SK-N-SH (cell line): ENCODE results near the gene ZNF512B. TPM values are rescaled to one million over a fixed set of nuclear protein-coding genes. Genes with fewer than 3 reads are reported as not detected.
"Not testable (repeated sequence)": the region's sequence is repeated elsewhere in the genome, so short reads cannot be mapped to it uniquely, and the experiment has no call there.

ENCODE experiments used
- CTCF ChIA-PET: fragments of 300-600, 350-600 bp; formaldehyde crosslinking; extraction: SDS; loops from one replicate; lab custom pipeline; 2021; lab: Yijun Ruan, JAX
- POLR2A ChIA-PET: fragments of 350-600 bp; sonication (Branson Sonifier 250); formaldehyde crosslinking; extraction: SDS; loops from one replicate; lab custom pipeline; 2020; ENCODE audit warnings: antibody characterized with exemption, inconsistent platforms; lab: Yijun Ruan, JAX
- DNase-seq: peaks from one replicate; pipeline ENCODE4 v3.0.0; 2012
- H2AFZ ChIP-seq: fragments of 200-600 bp; sonication (generic); 2 replicates; pipeline ENCODE4 v1.8.1; 2016; ENCODE audit warnings: antibody characterized with exemption, mild to moderate bottlenecking, low read depth
- H3F3A ChIP-seq: fragments of 200-600 bp; sonication (generic); replicated peaks from 2 replicates; pipeline ENCODE3; 2016; ENCODE audit warnings: antibody characterized with exemption, mild to moderate bottlenecking; ENCODE audit not compliant: insufficient read depth
- H3K27ac ChIP-seq, 2 experiments: fragments of 200-500 bp in 1 of 2; fragments of 200-600 bp in 1 of 2; sonication (Bioruptor generic) in 1 of 2; sonication (generic), shearing (Covaris generic) in 1 of 2; 2 replicates each; pipeline versions ENCODE4 v1.5.1 to v1.6.1; 2014 to 2016; ENCODE audit warnings: low read depth in 2 of 2, inconsistent platforms in 1 of 2, low read length in 1 of 2, mild to moderate bottlenecking in 1 of 2, mixed read lengths in 1 of 2
- H3K27me3 ChIP-seq: fragments of 200-600 bp; sonication (generic), shearing (Covaris generic); 2 replicates; pipeline ENCODE4 v1.6.1; 2016; ENCODE audit warnings: mixed run types; ENCODE audit not compliant: insufficient read depth
- H3K36me3 ChIP-seq, 2 experiments: fragments of 200-500 bp in 1 of 2; fragments of 200-600 bp in 1 of 2; sonication (Bioruptor generic) in 1 of 2; sonication (generic) in 1 of 2; replicated peaks in 1 of 2; 2 replicates each; pipeline versions ENCODE3 to v1.5.1; 2014 to 2016; ENCODE audit warnings: low read length in 1 of 2, mild to moderate bottlenecking in 1 of 2; ENCODE audit not compliant: insufficient read depth in 2 of 2, control insufficient read depth in 1 of 2
- H3K4me1 ChIP-seq, 2 experiments: fragments of 200-500 bp in 1 of 2; fragments of 200-600 bp in 1 of 2; sonication (Bioruptor generic) in 1 of 2; sonication (generic), shearing (Covaris generic) in 1 of 2; 2 replicates each; pipeline versions ENCODE4 v1.5.1 to v1.6.1; 2014 to 2016; ENCODE audit warnings: low read depth in 1 of 2, low read length in 1 of 2, mixed run types in 1 of 2; ENCODE audit not compliant: insufficient read depth in 2 of 2, control insufficient read depth in 1 of 2
- H3K4me2 ChIP-seq: fragments of 200-600 bp; sonication (generic), shearing (Covaris generic); 2 replicates; pipeline ENCODE4 v1.6.1; 2017; ENCODE audit warnings: mixed run types
- H3K4me3 ChIP-seq, 2 experiments: fragments of 200-500 bp in 1 of 2; fragments of 200-600 bp in 1 of 2; sonication (Bioruptor generic) in 1 of 2; sonication (generic), shearing (Covaris generic) in 1 of 2; 2 replicates each; pipeline versions ENCODE4 v1.5.1 to v1.8.1; 2014 to 2016; ENCODE audit warnings: low read depth in 2 of 2, inconsistent platforms in 1 of 2, low read length in 1 of 2, mild to moderate bottlenecking in 1 of 2, mixed read lengths in 1 of 2, moderate library complexity in 1 of 2
- H3K79me2 ChIP-seq: fragments of 200-600 bp; sonication (generic); 2 replicates; pipeline ENCODE4 v1.8.1; 2017; ENCODE audit warnings: mild to moderate bottlenecking; ENCODE audit not compliant: insufficient read depth
- H3K9ac ChIP-seq: fragments of 200-600 bp; sonication (generic); 2 replicates; pipeline ENCODE4 v1.6.1; 2017; ENCODE audit warnings: mixed run types
- H3K9me2 ChIP-seq: fragments of 200-600 bp; sonication (generic); 2 replicates; pipeline ENCODE4 v1.6.1; 2017; ENCODE audit warnings: mixed run types
- H3K9me3 ChIP-seq: fragments of 200-600 bp; sonication (generic); 2 replicates; pipeline ENCODE4 v1.6.1; 2017; ENCODE audit warnings: mixed run types, mild to moderate bottlenecking, moderate library complexity
- H4K20me1 ChIP-seq: fragments of 200-600 bp; sonication (generic); 2 replicates; pipeline ENCODE4 v1.6.1; 2017; ENCODE audit warnings: mild to moderate bottlenecking, mixed run types; ENCODE audit not compliant: insufficient read depth
- NRF1 ChIP-seq: IDR thresholded peaks from 2 replicates; pipeline ENCODE4 v1.6.1; 2012; ENCODE audit warnings: low read depth, mild to moderate bottlenecking, low read length
- WGBS: methylation state at CpG from one replicate; pipeline ENCODE4 v1.1.6; 2017; ENCODE audit warnings: low lambda C conversion rate; 5-methylcytosine and 5-hydroxymethylcytosine counted together
- polyA plus RNA-seq, 3 experiments: library from polyadenylated mRNA; depleted of rRNA; stranded (reverse); fragments of >200 nt; gene quantifications; 2 replicates each; pipeline ENCODE4 v1.2.3, GENCODE V29; 2012
- TF ChIP-seq, protein P1 (sequence below): IDR thresholded peaks from 2 replicates; pipeline ENCODE4 v1.4.0; 2012; ENCODE audit warnings: low read depth, borderline replicate concordance
- TF ChIP-seq, protein P2 (sequence below): fragments of 200-600 bp; sonication (generic); IDR thresholded peaks from 2 replicates; pipeline ENCODE4 v1.6.1; 2017; ENCODE audit warnings: antibody characterized with exemption, mild to moderate bottlenecking, moderate library complexity
- TF ChIP-seq, protein P3 (sequence below): IDR thresholded peaks from 2 replicates; pipeline ENCODE4 v1.6.1; 2012; ENCODE audit warnings: mild to moderate bottlenecking, low read depth, low read length, moderate library complexity

The ZNF512B gene
- polyA plus RNA-seq, 1 of the 3 experiments (the other 2 are of a cell fraction): 11.8 TPM

DNA sequence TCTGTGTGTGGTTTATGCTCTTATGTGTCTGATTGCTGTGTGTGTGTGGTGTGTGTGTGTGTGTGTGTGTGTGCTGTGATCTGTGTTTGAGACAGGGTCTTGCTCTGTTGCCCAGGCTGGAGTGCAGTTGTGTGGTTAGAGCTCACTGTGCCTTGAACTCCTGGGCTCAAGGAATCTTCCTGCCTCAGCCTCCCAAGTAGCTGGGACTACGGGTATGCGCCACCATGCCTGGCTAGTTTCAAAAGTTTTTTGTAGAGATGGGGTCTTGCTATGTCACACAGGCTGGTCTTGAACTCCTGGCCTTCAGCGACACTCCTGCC, 3.4 kb upstream of the ZNF512B start (continued):
- TF ChIP-seq, protein P1, sequence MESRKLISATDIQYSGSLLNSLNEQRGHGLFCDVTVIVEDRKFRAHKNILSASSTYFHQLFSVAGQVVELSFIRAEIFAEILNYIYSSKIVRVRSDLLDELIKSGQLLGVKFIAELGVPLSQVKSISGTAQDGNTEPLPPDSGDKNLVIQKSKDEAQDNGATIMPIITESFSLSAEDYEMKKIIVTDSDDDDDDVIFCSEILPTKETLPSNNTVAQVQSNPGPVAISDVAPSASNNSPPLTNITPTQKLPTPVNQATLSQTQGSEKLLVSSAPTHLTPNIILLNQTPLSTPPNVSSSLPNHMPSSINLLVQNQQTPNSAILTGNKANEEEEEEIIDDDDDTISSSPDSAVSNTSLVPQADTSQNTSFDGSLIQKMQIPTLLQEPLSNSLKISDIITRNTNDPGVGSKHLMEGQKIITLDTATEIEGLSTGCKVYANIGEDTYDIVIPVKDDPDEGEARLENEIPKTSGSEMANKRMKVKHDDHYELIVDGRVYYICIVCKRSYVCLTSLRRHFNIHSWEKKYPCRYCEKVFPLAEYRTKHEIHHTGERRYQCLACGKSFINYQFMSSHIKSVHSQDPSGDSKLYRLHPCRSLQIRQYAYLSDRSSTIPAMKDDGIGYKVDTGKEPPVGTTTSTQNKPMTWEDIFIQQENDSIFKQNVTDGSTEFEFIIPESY: no peak

DNA sequence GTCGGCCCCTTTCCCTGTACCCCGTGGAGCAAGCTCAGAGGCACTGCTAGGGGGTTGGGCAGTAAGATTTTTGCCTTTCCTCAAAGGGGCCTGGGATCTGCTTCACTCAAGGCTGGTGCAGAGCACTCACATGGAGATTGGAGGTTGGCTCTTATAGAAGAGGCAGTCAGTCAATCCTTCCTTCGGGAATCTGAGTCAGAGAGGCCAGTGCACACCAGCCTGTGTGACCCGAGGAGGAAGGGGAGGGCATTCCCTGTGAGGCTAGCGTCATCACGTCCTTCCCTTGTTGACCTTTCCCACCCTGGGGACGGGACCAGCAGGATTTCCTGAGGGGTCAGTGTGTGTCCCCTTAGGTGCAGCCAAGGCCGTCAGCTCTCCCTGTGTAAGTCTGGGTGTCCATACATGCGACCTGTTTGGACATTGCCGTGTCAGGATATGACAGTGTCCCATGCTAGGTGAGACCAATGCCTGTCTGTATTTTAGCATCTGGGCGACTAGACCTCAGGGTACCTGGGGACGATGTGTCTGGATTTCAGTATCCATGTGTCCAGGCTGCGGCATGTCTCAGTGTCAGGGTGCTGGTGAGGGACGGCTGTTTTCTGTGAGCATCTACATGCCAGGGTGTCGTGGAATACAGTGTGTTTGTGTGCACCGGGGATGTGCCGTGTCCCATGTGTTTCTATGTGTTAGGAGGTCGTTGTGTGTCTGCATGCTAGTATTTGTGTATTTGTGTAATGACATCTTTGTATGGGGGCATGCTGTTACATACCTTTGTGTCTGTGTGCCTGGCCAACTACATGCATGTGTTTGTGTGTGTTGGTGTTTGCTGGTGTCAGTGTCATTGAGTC, 2.8 kb upstream of the ZNF512B start:
- no peaks in the 10 kb centered on the region for H4K20me1 ChIP-seq
- no peaks in the 10 kb centered on the region for H3F3A ChIP-seq
- no peaks in the 10 kb centered on the region for H3K9me2 ChIP-seq
- peaks cover 0 to 8% of the 10 kb centered on the region in 2 experiments for H3K36me3 ChIP-seq
- H3K79me2 ChIP-seq: peaks cover 15% of the 10 kb centered on the region
- no peak overlapping the region for H3K27ac ChIP-seq
- no peak overlapping the region for H3K9ac ChIP-seq
- H3K4me2 ChIP-seq: no peak overlapping the region
- POLR2A ChIA-PET: interaction anchor here (0.7 kb wide), 1 partner anchor 437 kb away, joined by 3 read pairs; no protein-coding TSS in a partner anchor
- H2AFZ ChIP-seq: no peak overlapping the region
- peaks cover 7 to 18% of the 10 kb centered on the region in 2 experiments; a peak in 2 of 4 replicates for H3K4me1 ChIP-seq
- no peaks in the 10 kb centered on the region for H3K27me3 ChIP-seq
- peak; percentile 2 for DNase-seq
- H3K9me3 ChIP-seq: no peaks in the 10 kb centered on the region
- no peak overlapping the region for H3K4me3 ChIP-seq
- CTCF ChIA-PET: interaction anchor here (1.0 to 4.5 kb wide), 12 partner anchors 9 to 434 kb away, joined by 3 to 44 read pairs (median 4); partner anchors contain the start of gene PTK6
- WGBS: 88% methylated on average over 17 of the region's 18 CpGs
- no peak for TF ChIP-seq NRF1
- TF ChIP-seq, protein P2, sequence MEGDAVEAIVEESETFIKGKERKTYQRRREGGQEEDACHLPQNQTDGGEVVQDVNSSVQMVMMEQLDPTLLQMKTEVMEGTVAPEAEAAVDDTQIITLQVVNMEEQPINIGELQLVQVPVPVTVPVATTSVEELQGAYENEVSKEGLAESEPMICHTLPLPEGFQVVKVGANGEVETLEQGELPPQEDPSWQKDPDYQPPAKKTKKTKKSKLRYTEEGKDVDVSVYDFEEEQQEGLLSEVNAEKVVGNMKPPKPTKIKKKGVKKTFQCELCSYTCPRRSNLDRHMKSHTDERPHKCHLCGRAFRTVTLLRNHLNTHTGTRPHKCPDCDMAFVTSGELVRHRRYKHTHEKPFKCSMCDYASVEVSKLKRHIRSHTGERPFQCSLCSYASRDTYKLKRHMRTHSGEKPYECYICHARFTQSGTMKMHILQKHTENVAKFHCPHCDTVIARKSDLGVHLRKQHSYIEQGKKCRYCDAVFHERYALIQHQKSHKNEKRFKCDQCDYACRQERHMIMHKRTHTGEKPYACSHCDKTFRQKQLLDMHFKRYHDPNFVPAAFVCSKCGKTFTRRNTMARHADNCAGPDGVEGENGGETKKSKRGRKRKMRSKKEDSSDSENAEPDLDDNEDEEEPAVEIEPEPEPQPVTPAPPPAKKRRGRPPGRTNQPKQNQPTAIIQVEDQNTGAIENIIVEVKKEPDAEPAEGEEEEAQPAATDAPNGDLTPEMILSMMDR: no peak
- TF ChIP-seq, protein P3, sequence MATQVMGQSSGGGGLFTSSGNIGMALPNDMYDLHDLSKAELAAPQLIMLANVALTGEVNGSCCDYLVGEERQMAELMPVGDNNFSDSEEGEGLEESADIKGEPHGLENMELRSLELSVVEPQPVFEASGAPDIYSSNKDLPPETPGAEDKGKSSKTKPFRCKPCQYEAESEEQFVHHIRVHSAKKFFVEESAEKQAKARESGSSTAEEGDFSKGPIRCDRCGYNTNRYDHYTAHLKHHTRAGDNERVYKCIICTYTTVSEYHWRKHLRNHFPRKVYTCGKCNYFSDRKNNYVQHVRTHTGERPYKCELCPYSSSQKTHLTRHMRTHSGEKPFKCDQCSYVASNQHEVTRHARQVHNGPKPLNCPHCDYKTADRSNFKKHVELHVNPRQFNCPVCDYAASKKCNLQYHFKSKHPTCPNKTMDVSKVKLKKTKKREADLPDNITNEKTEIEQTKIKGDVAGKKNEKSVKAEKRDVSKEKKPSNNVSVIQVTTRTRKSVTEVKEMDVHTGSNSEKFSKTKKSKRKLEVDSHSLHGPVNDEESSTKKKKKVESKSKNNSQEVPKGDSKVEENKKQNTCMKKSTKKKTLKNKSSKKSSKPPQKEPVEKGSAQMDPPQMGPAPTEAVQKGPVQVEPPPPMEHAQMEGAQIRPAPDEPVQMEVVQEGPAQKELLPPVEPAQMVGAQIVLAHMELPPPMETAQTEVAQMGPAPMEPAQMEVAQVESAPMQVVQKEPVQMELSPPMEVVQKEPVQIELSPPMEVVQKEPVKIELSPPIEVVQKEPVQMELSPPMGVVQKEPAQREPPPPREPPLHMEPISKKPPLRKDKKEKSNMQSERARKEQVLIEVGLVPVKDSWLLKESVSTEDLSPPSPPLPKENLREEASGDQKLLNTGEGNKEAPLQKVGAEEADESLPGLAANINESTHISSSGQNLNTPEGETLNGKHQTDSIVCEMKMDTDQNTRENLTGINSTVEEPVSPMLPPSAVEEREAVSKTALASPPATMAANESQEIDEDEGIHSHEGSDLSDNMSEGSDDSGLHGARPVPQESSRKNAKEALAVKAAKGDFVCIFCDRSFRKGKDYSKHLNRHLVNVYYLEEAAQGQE: no peak
- TF ChIP-seq, all 33 proteins: peak for 0

DNA sequence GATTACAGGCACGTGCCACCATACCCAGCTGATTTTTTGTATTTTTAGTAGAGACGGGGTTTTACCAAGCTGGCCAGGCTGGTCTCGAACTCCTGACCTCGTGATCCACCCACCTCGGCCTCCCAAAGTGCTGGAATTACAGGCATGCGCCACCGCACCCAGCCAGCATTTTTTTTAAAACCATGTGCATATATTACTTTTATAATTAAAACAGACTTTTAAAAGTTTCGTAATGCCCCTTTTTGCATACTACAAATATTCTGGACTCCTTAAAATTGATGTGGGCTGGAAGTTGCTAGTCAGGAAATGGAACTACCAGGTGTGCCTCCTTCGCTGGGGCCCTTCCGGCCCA, 2.2 kb upstream of the ZNF512B start:
- H3K27ac ChIP-seq, H3K4me3 ChIP-seq, H3K9me3 ChIP-seq, H2AFZ ChIP-seq, H4K20me1 ChIP-seq, H3K4me2 ChIP-seq, H3K27me3 ChIP-seq, H3F3A ChIP-seq, H3K9ac ChIP-seq, H3K9me2 ChIP-seq, DNase-seq: not testable (repeated sequence)
- Histone ChIP-seq H3K36me3 (peaks cover 0 to 14% of the 10 kb centered on the region in 2 experiments), H3K4me1 (peaks cover 7 to 18% of the 10 kb centered on the region in 2 experiments; a peak in 2 of 4 replicates), H3K79me2 (peaks cover 15% of the 10 kb centered on the region)
- CTCF ChIA-PET: interaction anchor here (1.0 to 4.5 kb wide), 4 partner anchors 66 to 197 kb away, joined by 3 to 44 read pairs (median 18); no protein-coding TSS in a partner anchor
- 94% methylated on average over 10 of the region's 10 CpGs for WGBS
- POLR2A ChIA-PET: interaction anchor here (0.7 kb wide), 3 partner anchors 16 to 437 kb away, joined by 3 read pairs; partner anchors contain the start of gene UCKL1
